Right lobe of liver (tissue), 6 donors: ENCODE measurements around the gene FAR2. TPM values are rescaled to one million over a fixed set of nuclear protein-coding genes. Genes with fewer than 3 reads are reported as not detected.

Source experiments
- ATAC-seq, 4 donors: fragments of 200-7000 bp; cut with Tn5 transposase; one replicate each; pipeline ENCODE4 v1.9.1; 2020; ENCODE audit warnings: mild to moderate bottlenecking in 4 of 4, moderate library complexity in 4 of 4
- DNase-seq, 3 donors: peaks; one replicate each; pipeline ENCODE4 v3.0.0-alpha.2; 2020
- H3K27ac ChIP-seq, 3 donors: fragments of 200-600 bp; one replicate each; pipeline ENCODE4 v1.8.0; 2022
- H3K27me3 ChIP-seq, 2 donors: fragments of 200-600 bp; one replicate each; pipeline ENCODE4 v1.8.0; 2022
- H3K36me3 ChIP-seq, 4 donors: fragments of 200-600 bp; sonication (generic) in 1 of 4; one replicate each; pipeline versions ENCODE4 v1.5.1 to v1.8.0; 2017 to 2022; ENCODE audit warnings: control low read depth in 1 of 4
- H3K4me1 ChIP-seq, 4 donors: fragments of 200-600 bp; sonication (generic) in 1 of 4; one replicate each; pipeline versions ENCODE4 v1.5.1 to v1.8.0; 2017 to 2022; ENCODE audit warnings: control low read depth in 1 of 4
- H3K4me3 ChIP-seq, 3 donors: fragments of 200-600 bp; one replicate each; pipeline ENCODE4 v1.8.0; 2022
- H3K9me3 ChIP-seq, 4 donors: fragments of 200-600 bp; sonication (generic) in 1 of 4; one replicate each; pipeline versions ENCODE4 v1.5.1 to v1.8.0; 2017 to 2022; ENCODE audit warnings: control low read depth in 1 of 4
- POLR2A ChIP-seq: fragments of 450-650 bp; IDR thresholded peaks from one replicate; pipeline ENCODE4 v1.6.1; 2017; ENCODE audit warnings: antibody characterized with exemption, mild to moderate bottlenecking
- WGBS: methylation state at CpG from one replicate; pipeline ENCODE4 v1.1.6; 2018; ENCODE audit warnings: low coverage, low lambda C conversion rate; ENCODE audit not compliant: insufficient coverage; ENCODE audit errors: missing lambda C conversion rate; 5-methylcytosine and 5-hydroxymethylcytosine counted together
- intact Hi-C, 2 donors: fragments of 100-400 bp; cut with DNase I; formaldehyde crosslinking; loops; one replicate each; pipeline versions ENCODE4 v1.11.2 to v1.14.1; 2022
- total RNA-seq, 6 experiments: library from RNA; depleted of rRNA in 2 of 6; stranded (reverse); fragments of >200 nt in 2 of 6; fragmentation: NEBNext Ultra II Directional in 3 of 6; extraction: Animal tissue kit (Norgen Biotek cat#: 25700) in 3 of 6; gene quantifications; one replicate each; pipeline versions ENCODE4 v1.1.0 to v1.2.4, GENCODE V29; 2016 to 2023
- TF ChIP-seq, protein P1 (sequence below), 4 donors: fragments of 200-600 bp in 3 of 4; fragments of 450-650 bp in 1 of 4; IDR thresholded peaks; one replicate each; pipeline versions ENCODE4 v1.5.1 to v1.8.0; 2016 to 2022; ENCODE audit warnings: antibody characterized with exemption in 4 of 4, mild to moderate bottlenecking in 2 of 4
- donor health status: DM: no; HTN: yes; CAD: no.
- donor health status: DM: no; HTN: no; CAD: no.
- donor health status: DM: no; HTN: no; CAD: no.
- donor health status: DM: no; HTN: yes; CAD: no.
- donor health status: DM: no; HTN: yes; CAD: no.

The FAR2 gene
- total RNA-seq, 6 experiments from 2014 or later, result 0.87 to 3.4 (median 1.9) TPM

DNA sequence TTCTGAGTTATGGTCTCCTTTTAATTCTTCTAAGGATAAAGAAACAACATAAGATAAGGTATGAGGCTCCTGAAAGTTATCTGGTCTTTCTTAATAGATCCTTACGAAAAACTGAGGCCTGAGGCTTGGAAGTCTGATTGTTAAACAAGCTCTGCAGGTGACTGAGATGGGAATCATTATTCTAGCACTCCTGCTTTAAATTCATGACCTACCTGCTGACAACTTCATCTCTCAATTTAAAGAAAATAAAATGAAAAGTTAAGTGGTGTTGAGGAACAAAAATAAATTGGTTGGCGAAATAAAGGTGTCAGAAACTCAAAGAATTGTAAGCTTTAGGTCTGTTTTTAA is 80.1 kb downstream of the FAR2 start:
- Histone ChIP-seq H3K4me3 (no peak overlapping the region), H3K36me3 (no peaks in the 10 kb centered on the region), H3K9me3 (no peaks in the 10 kb centered on the region), H3K27ac (no peak overlapping the region), H3K4me1 (no peaks in the 10 kb centered on the region), H3K27me3 (no peaks in the 10 kb centered on the region)
- 58% methylated on average over 2 of the region's 2 CpGs for WGBS
- intact Hi-C loops, result no loop called here
- no peak for DNase-seq
- ATAC-seq, result no peak
- TF ChIP-seq POLR2A, result no peak
- TF ChIP-seq, protein P1, sequence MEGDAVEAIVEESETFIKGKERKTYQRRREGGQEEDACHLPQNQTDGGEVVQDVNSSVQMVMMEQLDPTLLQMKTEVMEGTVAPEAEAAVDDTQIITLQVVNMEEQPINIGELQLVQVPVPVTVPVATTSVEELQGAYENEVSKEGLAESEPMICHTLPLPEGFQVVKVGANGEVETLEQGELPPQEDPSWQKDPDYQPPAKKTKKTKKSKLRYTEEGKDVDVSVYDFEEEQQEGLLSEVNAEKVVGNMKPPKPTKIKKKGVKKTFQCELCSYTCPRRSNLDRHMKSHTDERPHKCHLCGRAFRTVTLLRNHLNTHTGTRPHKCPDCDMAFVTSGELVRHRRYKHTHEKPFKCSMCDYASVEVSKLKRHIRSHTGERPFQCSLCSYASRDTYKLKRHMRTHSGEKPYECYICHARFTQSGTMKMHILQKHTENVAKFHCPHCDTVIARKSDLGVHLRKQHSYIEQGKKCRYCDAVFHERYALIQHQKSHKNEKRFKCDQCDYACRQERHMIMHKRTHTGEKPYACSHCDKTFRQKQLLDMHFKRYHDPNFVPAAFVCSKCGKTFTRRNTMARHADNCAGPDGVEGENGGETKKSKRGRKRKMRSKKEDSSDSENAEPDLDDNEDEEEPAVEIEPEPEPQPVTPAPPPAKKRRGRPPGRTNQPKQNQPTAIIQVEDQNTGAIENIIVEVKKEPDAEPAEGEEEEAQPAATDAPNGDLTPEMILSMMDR (IDR thresholded peaks at IDR 0.05), result no peak

DNA sequence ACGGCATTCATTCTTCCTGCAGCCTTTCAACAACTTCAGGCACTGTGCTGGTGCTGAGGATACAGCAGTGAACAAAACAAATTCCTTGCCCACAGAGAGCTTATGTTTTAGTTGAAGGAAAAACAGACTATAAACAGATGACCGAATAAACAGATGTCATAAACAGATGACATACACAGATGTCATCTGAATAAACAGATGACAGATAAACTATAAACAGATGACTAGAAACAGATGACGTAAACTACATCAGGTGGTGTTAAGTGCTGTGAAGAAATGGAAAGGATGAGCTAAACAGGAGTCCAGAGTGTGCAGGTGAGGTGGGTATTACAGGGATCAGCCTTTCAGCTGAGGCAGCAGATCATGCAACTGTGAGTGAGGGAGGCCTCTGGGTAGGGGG is 80.9 kb downstream of the FAR2 start:
- Histone ChIP-seq H3K4me3 (no peak overlapping the region), H3K27me3 (no peaks in the 10 kb centered on the region), H3K4me1 (no peaks in the 10 kb centered on the region), H3K36me3 (no peaks in the 10 kb centered on the region), H3K27ac (no peak overlapping the region), H3K9me3 (no peaks in the 10 kb centered on the region)
- DNase-seq (no peak), ATAC-seq (no peak)
- no peak for TF ChIP-seq POLR2A
- TF ChIP-seq, protein P1 (IDR thresholded peaks at IDR 0.05), result no peak
- 57% methylated on average over 3 of the region's 3 CpGs for WGBS
- intact Hi-C loops, result no loop called here

DNA sequence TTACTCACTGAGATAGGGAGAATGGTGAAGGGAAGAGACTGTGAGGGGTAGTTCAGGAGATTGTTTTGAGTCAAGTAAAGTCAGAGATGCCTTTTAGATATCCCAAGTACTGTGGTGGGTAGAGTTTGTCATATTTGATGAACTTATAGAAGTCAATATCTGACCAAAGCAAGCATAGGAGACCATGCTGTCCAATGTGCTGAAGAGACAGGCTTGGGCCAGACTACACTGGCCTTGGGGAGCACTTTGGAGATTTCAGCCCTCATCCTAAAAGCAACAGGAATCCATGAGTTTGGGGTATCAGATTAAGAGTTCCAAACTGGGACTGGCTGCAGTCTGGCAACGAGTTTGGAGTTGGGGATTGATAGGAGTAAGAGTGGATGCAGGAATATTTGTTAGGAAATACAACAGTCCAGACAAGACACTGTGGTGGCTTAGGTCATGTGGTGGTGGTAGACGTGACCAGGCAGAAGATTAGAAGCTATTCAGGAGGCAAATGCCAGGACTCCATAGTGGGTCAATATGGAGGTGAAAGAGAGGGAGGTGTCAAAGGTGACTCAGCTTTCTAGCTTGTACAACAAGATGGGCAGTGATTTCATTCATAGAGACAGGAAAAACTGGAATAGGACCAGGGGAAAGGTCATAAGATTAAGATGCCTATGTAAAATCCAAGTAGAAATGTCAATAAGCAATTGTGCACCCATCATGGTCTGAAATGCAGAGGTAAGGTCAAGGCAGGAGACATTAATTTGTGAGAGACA is 81.9 kb downstream of the FAR2 start:
- Histone ChIP-seq H3K36me3 (no peaks in the 10 kb centered on the region), H3K4me1 (no peaks in the 10 kb centered on the region), H3K4me3 (no peak overlapping the region), H3K27me3 (no peaks in the 10 kb centered on the region), H3K9me3 (no peaks in the 10 kb centered on the region), H3K27ac (no peak overlapping the region)
- DNase-seq, result no peak
- TF ChIP-seq, protein P1 (IDR thresholded peaks at IDR 0.05), result no peak
- no peak for TF ChIP-seq POLR2A
- intact Hi-C loops, result no loop called here
- 28% methylated on average over 2 of the region's 2 CpGs for WGBS
- ATAC-seq, result no peak

DNA sequence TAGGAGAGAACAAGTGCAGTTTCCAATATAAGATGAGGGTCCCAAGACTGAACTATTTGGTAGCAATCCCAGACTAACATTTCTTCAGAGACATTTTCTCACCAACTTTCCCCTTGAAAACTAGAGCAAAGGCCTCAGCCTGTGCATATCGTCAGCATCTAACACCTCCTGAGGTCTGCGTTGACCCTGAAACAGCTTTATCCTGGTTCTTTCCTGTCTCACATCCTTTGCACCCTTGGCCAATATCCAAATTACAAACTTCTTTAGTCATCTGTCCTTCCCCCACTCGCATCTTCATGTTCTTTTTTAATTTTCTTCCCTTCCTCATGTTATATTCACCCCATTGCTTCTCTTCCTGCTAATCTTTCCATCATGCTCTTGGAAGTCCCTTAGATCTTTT is 83.0 kb downstream of the FAR2 start:
- no peak for ATAC-seq
- no peak for TF ChIP-seq POLR2A
- TF ChIP-seq, protein P1 (IDR thresholded peaks at IDR 0.05), result no peak
- no peaks in the 10 kb centered on the region for H3K27me3 ChIP-seq
- H3K4me1 ChIP-seq, result no peaks in the 10 kb centered on the region
- WGBS, result 63% methylated on average over 3 of the region's 3 CpGs
- no peaks in the 10 kb centered on the region for H3K36me3 ChIP-seq
- H3K4me3 ChIP-seq, result no peak overlapping the region
- H3K27ac ChIP-seq, result no peak overlapping the region
- intact Hi-C loops, result no loop called here
- DNase-seq, result no peak
- no peaks in the 10 kb centered on the region for H3K9me3 ChIP-seq
